ENCODE data around the gene GNA15. TPM values are rescaled to one million over a fixed set of nuclear protein-coding genes. Genes with fewer than 3 reads are reported as not detected.
"Not testable (repeated sequence)": the region's sequence is repeated elsewhere in the genome, so short reads cannot be mapped to it uniquely, and the experiment has no call there.

The GNA15 gene
- total RNA-seq, 1 donor from 2014 or later, result 2.9 TPM

GRCh38 chr19:3138268-3138667, 2.4 kb downstream of the GNA15 start:
- intact Hi-C loops (cut with DNase I), result no loop called here
- DNase-seq (ENCODE audit: missing footprints) (no peak), ATAC-seq (no peak)

- intact Hi-C loops (cut with DNase I), result no loop called here
- ATAC-seq (no peak), DNase-seq (ENCODE audit: missing footprints) (no peak)
These were observed 4.8 kb downstream of the GNA15 start for GRCh38 chr19:3140667-3141038.

GRCh38 chr19:3142292-3142670, 6.4 kb downstream of the GNA15 start:
- ATAC-seq (peak; percentile 29), DNase-seq (ENCODE audit: missing footprints) (no peak)
- intact Hi-C loops (cut with DNase I), result no loop called here

- intact Hi-C loops (cut with DNase I), result no loop called here
- DNase-seq (ENCODE audit: missing footprints) (no peak), ATAC-seq (no peak)
These were observed 7.0 kb downstream of the GNA15 start for GRCh38 chr19:3142781-3143337.

GRCh38 chr19:3145909-3146676, 10.3 kb downstream of the GNA15 start:
- DNase-seq (ENCODE audit: missing footprints) (peak; percentile 78), ATAC-seq (peak; percentile 57)
- intact Hi-C loops (cut with DNase I), result no loop called here

GRCh38 chr19:3146677-3147100, 10.9 kb downstream of the GNA15 start:
- intact Hi-C loops (cut with DNase I), result no loop called here
- ATAC-seq (no peak), DNase-seq (ENCODE audit: missing footprints) (peak; percentile 81)

- peak; percentile 59 for DNase-seq (ENCODE audit: missing footprints)
- intact Hi-C loops (cut with DNase I), result no loop called here
These were observed 12.7 kb downstream of the GNA15 start for GRCh38 chr19:3148503-3148902.

GRCh38 chr19:3149089-3149488, 13.3 kb downstream of the GNA15 start:
- no peak for ATAC-seq
- intact Hi-C loops (cut with DNase I), result no loop called here
- no peak for DNase-seq (ENCODE audit: missing footprints)

More at GRCh38 chr19:3148503-3148902, 12.7 kb downstream of the GNA15 start:
- ATAC-seq, result no peak

GRCh38 chr19:3149526-3150505, 14.0 kb downstream of the GNA15 start:
- DNase-seq (ENCODE audit: missing footprints) (no peak), ATAC-seq (no peak)
- intact Hi-C loops (cut with DNase I), result no loop called here

GRCh38 chr19:3150739-3151329, 15.0 kb downstream of the GNA15 start:
- DNase-seq (ENCODE audit: missing footprints) (no peak), ATAC-seq (no peak)
- intact Hi-C loops (cut with DNase I), result no loop called here

- ATAC-seq, result no peak
- intact Hi-C loops (cut with DNase I), result no loop called here
- DNase-seq (ENCODE audit: missing footprints), result no peak
These were observed 16.0 kb downstream of the GNA15 start for GRCh38 chr19:3151563-3152418.

GRCh38 chr19:3152419-3152780, 16.6 kb downstream of the GNA15 start:
- no peak for DNase-seq (ENCODE audit: missing footprints)
- no peak for ATAC-seq
- intact Hi-C loops (cut with DNase I), result no loop called here

GRCh38 chr19:3153286-3154230, 17.7 kb downstream of the GNA15 start:
- no peak for DNase-seq (ENCODE audit: missing footprints)
- intact Hi-C loops (cut with DNase I), result no loop called here
- ATAC-seq, result no peak

- intact Hi-C loops (cut with DNase I); DNase-seq (ENCODE audit: missing footprints); ATAC-seq: not testable (repeated sequence)
These were observed 18.6 kb downstream of the GNA15 start for GRCh38 chr19:3154447-3154846.

GRCh38 chr19:3154957-3155736, 19.3 kb downstream of the GNA15 start:
- peak; percentile 83 for DNase-seq (ENCODE audit: missing footprints)
- intact Hi-C loops (cut with DNase I), result no loop called here
- ATAC-seq, result peak; percentile 56

- intact Hi-C loops (cut with DNase I), result no loop called here
- ATAC-seq (no peak), DNase-seq (ENCODE audit: missing footprints) (no peak)
These were observed 21.4 kb downstream of the GNA15 start for GRCh38 chr19:3157096-3157845.

Measured in Right ventricle myocardium inferior (tissue), 1 donor.